ENCODE measurements around the gene KLK2. TPM values are rescaled to one million over a fixed set of nuclear protein-coding genes. Genes with fewer than 3 reads are reported as not detected.

The KLK2 gene
- total and polyA plus RNA-seq, 2 of the 8 experiments (the other 6 are each of a cell fraction or from before 2014, with no cell fraction given), result 0.20 TPM; not detected in 1

DNA sequence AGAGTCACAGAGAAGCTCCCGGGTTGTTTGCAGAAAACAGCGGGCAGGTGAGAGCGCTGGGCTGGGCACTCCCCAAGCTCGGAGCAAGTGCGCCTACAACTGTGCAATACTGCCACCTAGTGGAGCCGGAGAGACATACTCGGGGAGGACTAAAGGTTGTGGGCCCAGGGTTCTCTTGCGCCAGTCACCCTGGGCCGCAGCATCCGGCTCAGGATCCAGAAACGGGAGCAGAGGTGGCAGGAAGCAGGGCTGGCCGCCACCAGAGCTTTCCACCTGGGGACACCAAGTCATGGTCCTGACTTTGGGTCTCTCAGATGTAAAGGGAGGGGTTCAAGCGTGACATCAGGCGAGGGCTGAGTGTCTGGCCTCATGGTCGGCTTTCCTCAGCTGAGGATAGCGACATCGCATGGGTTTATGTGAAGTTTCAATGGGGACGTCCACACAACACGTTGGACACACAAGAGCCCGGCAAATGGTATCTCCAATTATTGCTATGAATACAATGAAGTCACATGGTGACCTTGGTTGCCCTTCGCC lies 49.1 kb downstream of the KLK2 start (continued):
- TF ChIP-seq TBP (IDR thresholded peaks at IDR 0.05; ENCODE audit: low read depth, low read length), result peak; percentile 41; the same call in 1 of the 2 replicates
- TF ChIP-seq RFX5 (IDR thresholded peaks at IDR 0.05; ENCODE audit: borderline replicate concordance, low read depth, low read length), result no peak
- no peak for TF ChIP-seq GTF2F1 (IDR thresholded peaks at IDR 0.05; ENCODE audit: borderline replicate concordance, low read depth, low read length)
- no peak for TF ChIP-seq EP300 (IDR thresholded peaks at IDR 0.05; ENCODE audit: borderline replicate concordance in 1 of 2, low read depth in 2 of 2, low read length in 2 of 2)
- TF ChIP-seq BRCA1 (IDR thresholded peaks at IDR 0.05; ENCODE audit: low read depth, low read length), result no peak
- 0 out of 2 replicates have a peak, but pooled peaks have one; percentile 30 for TF ChIP-seq JUND (IDR thresholded peaks at IDR 0.05; ENCODE audit: low read length)
- TF ChIP-seq POLR2A (IDR thresholded peaks at IDR 0.05; ENCODE audit: control extremely low read depth in 1 of 2, low read depth in 2 of 2, low read length in 2 of 2), result no peak
- TF ChIP-seq KDM5A (IDR thresholded peaks at IDR 0.05; ENCODE audit: low read length), result no peak
- peak; percentile 32; the same call in 1 of the 2 replicates for TF ChIP-seq CEBPB (IDR thresholded peaks at IDR 0.05; ENCODE audit: low read depth, low read length)
- no peak for TF ChIP-seq TCF12 (IDR thresholded peaks at IDR 0.05; ENCODE audit: low read depth, low read length)
- TF ChIP-seq RAD21 (IDR thresholded peaks at IDR 0.05 in 1 of 2, conservative IDR thresholded peaks at IDR 0.05 in 1 of 2; ENCODE audit: low read depth in 2 of 2, low read length in 2 of 2), result peak; percentile 96 to 98
- no peak for TF ChIP-seq BACH1 (IDR thresholded peaks at IDR 0.05; ENCODE audit: low read length)
